Activated CD8-positive, alpha-beta T cell treated with anti-CD3 and anti-CD28 coated beads, Interleukin-2, amount 10 ng/mL, durations not matched to agents 7 days and 5 days (primary cell): ENCODE measurements around the gene KDELR3. TPM values are rescaled to one million over a fixed set of nuclear protein-coding genes. Genes with fewer than 3 reads are reported as not detected.

Experiments used
- ATAC-seq: fragments of 150-1000 bp; cut with Tn5 transposase; one replicate; pipeline ENCODE4 v1.10.0; 2021; ENCODE audit warnings: moderate library complexity
- CTCF ChIA-PET: fragments of 350-600 bp; sonication (Branson Sonifier 250); formaldehyde crosslinking; loops from one replicate; lab custom pipeline; 2021; ENCODE audit warnings: antibody characterized with exemption; lab: Charles Lee
- POLR2A ChIA-PET: fragments of 350-600 bp; sonication (Branson Sonifier 250); formaldehyde crosslinking; loops from one replicate; lab custom pipeline; 2021; ENCODE audit warnings: antibody characterized with exemption; lab: Charles Lee
- DNase-seq: peaks from one replicate; pipeline ENCODE4 v3.0.0-alpha.2; 2020
- H3K27ac Mint-ChIP-seq: one replicate; pipeline ENCODE4 v1.8.0; 2021; ENCODE audit warnings: mild to moderate bottlenecking, mixed read lengths
- H3K27me3 Mint-ChIP-seq: one replicate; pipeline ENCODE4 v1.8.0; 2021; ENCODE audit warnings: low read depth, mixed read lengths
- H3K36me3 Mint-ChIP-seq: one replicate; pipeline ENCODE4 v1.8.0; 2021; ENCODE audit warnings: low read depth, mixed read lengths
- H3K4me1 Mint-ChIP-seq: one replicate; pipeline ENCODE4 v1.8.0; 2021; ENCODE audit warnings: low read depth, mixed read lengths
- H3K4me3 Mint-ChIP-seq: one replicate; pipeline ENCODE4 v1.8.0; 2021; ENCODE audit warnings: mild to moderate bottlenecking, mixed read lengths
- H3K9me3 Mint-ChIP-seq: one replicate; pipeline ENCODE4 v1.8.0; 2022; ENCODE audit warnings: mixed read lengths; ENCODE audit not compliant: insufficient read depth
- total RNA-seq, 2 experiments: library from RNA; stranded (reverse); gene quantifications; one replicate each; pipeline ENCODE4 v1.2.3, GENCODE V29; 2021

The KDELR3 gene
- total RNA-seq, 2 experiments from 2014 or later, result 0.99 to 1.0 TPM

DNA sequence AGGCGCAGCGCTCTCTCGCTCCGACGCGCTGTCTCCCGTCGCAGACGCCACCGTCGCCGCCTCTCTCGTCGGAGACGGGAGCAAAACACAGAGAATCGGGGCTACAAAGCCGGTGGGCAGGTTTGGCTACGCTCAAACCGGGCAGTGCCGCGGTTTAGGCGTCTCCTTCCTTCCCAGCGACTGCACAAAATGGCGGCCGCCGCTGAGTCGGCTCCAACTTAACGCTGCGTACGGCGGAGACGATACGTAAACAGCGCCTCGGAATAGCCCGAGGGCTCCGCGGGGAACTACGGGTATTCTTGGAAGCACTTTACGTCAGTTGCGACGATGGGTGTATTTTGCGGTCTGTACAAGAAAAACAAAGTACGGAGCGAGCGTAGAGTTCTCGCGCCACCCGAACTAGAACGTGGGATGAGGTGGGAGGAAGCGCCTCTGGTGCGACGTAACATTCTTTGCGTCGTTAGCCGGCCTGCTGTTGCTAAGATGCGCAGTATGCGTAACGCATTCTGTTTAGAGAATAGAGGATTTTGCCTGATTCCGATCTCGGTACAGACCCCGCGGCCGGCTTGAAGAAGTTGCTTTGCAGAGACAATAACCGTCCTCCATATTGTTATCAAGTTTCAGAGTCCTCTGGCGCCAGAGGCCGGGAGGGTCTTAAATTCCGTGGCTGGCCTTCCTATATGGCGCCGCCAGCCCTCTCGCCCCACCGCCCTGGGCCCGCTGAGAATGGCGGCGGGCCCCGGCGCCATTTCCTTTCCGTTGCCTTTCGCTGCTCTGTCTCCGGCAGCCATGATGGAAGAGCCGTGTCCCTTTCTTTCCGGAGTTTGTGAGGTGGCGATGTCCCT lies 38.4 kb downstream of the KDELR3 start, which contains the start of gene DDX17:
Gene DDX17 (minus strand): TSS at position 194 of the 845 bp plus-strand sequence.
- Mint-ChIP-seq H3K27me3 (no peaks in the 10 kb centered on the region), H3K4me1 (peaks cover 44% of the 10 kb centered on the region), H3K4me3 (peak within 1 kb of the TSS; percentile 99), H3K9me3 (no peaks in the 10 kb centered on the region), H3K36me3 (peaks cover 46% of the 10 kb centered on the region), H3K27ac (peak within 1 kb of the TSS; percentile 100)
- ChIA-PET POLR2A (interaction anchor here (1.0 kb wide), 1 partner anchor 16 kb away, joined by 3 read pairs; no protein-coding TSS in a partner anchor), CTCF (interaction anchor here (1.9 kb wide), 1 partner anchor 454 kb away, joined by 5 read pairs; no protein-coding TSS in a partner anchor)
- ATAC-seq, result peak; percentile 88
- DNase-seq, result peak; percentile 96

GRCh38 chr22:38510416-38510970 lies 42.6 kb downstream of the KDELR3 start:
- no peaks in the 10 kb centered on the region for H3K27me3 Mint-ChIP-seq
- no peaks in the 10 kb centered on the region for H3K9me3 Mint-ChIP-seq
- DNase-seq, result no peak
- no peak overlapping the region for H3K4me3 Mint-ChIP-seq
- H3K27ac Mint-ChIP-seq, result no peak overlapping the region
- H3K4me1 Mint-ChIP-seq, result peaks cover 25% of the 10 kb centered on the region
- no peak for ATAC-seq
- ChIA-PET CTCF (interaction anchor here (0.9 to 1.1 kb wide), 2 partner anchors 60 to 171 kb away, joined by 3 to 4 read pairs; partner anchors contain the start of gene TOMM22), POLR2A (interaction anchor here (0.6 to 0.7 kb wide), 2 partner anchors 21 to 195 kb away, joined by 3 to 4 read pairs; no protein-coding TSS in a partner anchor)
- peaks cover 7% of the 10 kb centered on the region for H3K36me3 Mint-ChIP-seq

GRCh38 chr22:38513063-38513462 lies 45.2 kb downstream of the KDELR3 start:
- no peak overlapping the region for H3K4me3 Mint-ChIP-seq
- no peaks in the 10 kb centered on the region for H3K9me3 Mint-ChIP-seq
- H3K36me3 Mint-ChIP-seq, result no peaks in the 10 kb centered on the region
- ChIA-PET POLR2A (interaction anchor here (0.7 kb wide), 1 partner anchor 296 kb away, joined by 3 read pairs; no protein-coding TSS in a partner anchor), CTCF (interaction anchor here (1.3 to 1.8 kb wide), 4 partner anchors 10 to 461 kb away, joined by 3 to 8 read pairs (median 4); no protein-coding TSS in a partner anchor)
- H3K27me3 Mint-ChIP-seq, result no peaks in the 10 kb centered on the region
- peak overlapping the region; percentile 39 for H3K27ac Mint-ChIP-seq
- DNase-seq (peak; percentile 76), ATAC-seq (peak; percentile 99)
- H3K4me1 Mint-ChIP-seq, result peaks cover 10% of the 10 kb centered on the region

DNA sequence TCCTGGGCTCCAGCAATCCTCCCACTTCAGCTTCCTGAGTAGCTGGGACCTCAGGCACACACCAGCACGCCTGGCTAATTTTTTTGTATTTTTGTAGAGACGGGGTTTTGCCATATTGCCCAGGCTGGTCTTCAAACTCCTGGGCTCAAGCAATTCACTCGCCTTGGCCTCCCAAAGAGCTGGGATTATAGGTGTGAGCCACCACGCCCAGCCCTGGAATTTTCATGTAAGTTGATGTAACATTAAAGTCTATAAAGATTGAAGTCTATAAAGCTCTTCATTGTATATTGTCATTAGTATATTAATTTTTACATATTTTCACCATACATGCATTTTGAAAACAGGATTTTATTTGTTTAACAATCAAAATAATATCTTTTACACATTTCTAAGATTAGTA lies 50.7 kb downstream of the KDELR3 start:
- Mint-ChIP-seq H3K4me3 (no peak overlapping the region), H3K4me1 (no peaks in the 10 kb centered on the region), H3K9me3 (no peaks in the 10 kb centered on the region), H3K36me3 (no peaks in the 10 kb centered on the region), H3K27me3 (no peaks in the 10 kb centered on the region), H3K27ac (no peak overlapping the region)
- CTCF ChIA-PET, result no interaction called here
- DNase-seq (no peak), ATAC-seq (no peak)
- POLR2A ChIA-PET, result no interaction called here

DNA sequence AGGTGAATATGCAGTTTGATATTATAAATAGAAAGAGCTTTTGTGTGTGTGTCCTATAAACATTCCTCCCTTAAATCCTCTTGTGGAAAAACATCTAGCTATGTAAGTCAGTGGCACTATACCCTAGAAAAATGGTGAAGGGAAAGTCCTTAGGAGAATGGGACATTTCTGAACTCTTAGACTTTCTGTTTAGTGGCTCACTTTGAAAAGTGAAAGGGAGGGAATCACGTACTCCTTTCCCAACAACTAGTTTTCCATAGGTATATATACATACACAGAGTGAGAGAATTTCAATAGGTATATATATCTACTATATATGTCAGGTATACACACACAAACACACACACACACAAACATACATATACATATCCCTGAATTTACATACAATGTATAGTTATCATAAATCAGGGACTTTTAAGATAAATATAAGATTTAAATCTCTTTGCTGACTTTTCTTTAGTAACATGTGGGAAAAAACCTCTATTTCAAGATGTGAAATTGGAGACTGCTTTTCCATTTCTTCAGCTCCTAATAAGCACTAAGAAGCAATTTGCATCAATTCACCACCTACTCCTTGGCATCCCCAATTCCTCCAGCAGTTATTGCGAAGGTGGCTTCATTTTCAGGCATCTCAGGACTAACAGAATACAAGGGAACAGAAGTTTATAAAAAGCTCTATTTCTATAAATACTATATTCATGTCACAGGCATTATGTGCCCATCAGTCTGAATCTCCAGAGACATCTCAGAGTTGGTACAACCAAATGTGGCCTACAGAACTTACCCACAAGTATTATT lies 51.8 kb downstream of the KDELR3 start:
- ChIA-PET CTCF (no interaction called here), POLR2A (interaction anchor here (0.5 kb wide), 1 partner anchor 22 kb away, joined by 3 read pairs; no protein-coding TSS in a partner anchor)
- Mint-ChIP-seq H3K9me3 (no peaks in the 10 kb centered on the region), H3K36me3 (no peaks in the 10 kb centered on the region), H3K4me1 (peaks cover 3% of the 10 kb centered on the region), H3K27me3 (no peaks in the 10 kb centered on the region), H3K27ac (no peak overlapping the region), H3K4me3 (no peak overlapping the region)
- ATAC-seq, result no peak
- no peak for DNase-seq

GRCh38 chr22:38523029-38523428 lies 55.1 kb downstream of the KDELR3 start:
- Mint-ChIP-seq H3K4me1 (peaks cover 3% of the 10 kb centered on the region), H3K27me3 (no peaks in the 10 kb centered on the region), H3K36me3 (no peaks in the 10 kb centered on the region), H3K27ac (no peak overlapping the region), H3K4me3 (no peak overlapping the region), H3K9me3 (no peaks in the 10 kb centered on the region)
- no peak for DNase-seq
- ATAC-seq, result no peak
- ChIA-PET CTCF (interaction anchor here (1.1 to 2.3 kb wide), 4 partner anchors 11 to 89 kb away, joined by 3 to 8 read pairs (median 4); no protein-coding TSS in a partner anchor), POLR2A (interaction anchor here (1.3 kb wide), 1 partner anchor 16 kb away, joined by 3 read pairs; no protein-coding TSS in a partner anchor)

DNA sequence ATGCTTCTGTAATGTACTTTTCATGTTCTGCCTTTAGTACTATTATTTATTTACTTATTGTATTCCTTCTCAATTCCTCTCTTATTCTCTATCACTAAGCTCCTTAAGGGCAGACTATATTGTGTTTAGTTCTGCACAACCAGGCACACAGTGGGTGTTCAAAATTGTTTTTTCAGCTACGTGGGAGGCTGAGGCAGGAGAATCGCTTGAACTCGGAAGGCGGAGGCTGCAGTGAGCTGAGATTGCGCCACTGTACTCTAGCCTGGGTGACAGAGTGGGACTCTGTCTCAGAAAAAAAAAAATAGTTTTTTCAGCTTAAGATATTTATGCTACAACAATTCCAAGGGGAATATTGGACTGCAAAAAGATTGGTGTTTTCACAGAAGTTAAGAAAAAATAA lies 55.6 kb downstream of the KDELR3 start:
- Mint-ChIP-seq H3K9me3 (no peaks in the 10 kb centered on the region), H3K27me3 (no peaks in the 10 kb centered on the region), H3K27ac (no peak overlapping the region), H3K36me3 (no peaks in the 10 kb centered on the region), H3K4me3 (no peak overlapping the region), H3K4me1 (peaks cover 3% of the 10 kb centered on the region)
- CTCF ChIA-PET, result interaction anchor here (1.1 to 2.3 kb wide), 6 partner anchors 11 to 90 kb away, joined by 3 to 8 read pairs (median 3); no protein-coding TSS in a partner anchor
- ATAC-seq (no peak), DNase-seq (no peak)
- POLR2A ChIA-PET, result interaction anchor here (1.3 kb wide), 1 partner anchor 16 kb away, joined by 3 read pairs; no protein-coding TSS in a partner anchor

- Mint-ChIP-seq H3K36me3 (peaks cover 2% of the 10 kb centered on the region), H3K9me3 (no peaks in the 10 kb centered on the region), H3K27me3 (no peaks in the 10 kb centered on the region), H3K4me3 (no peak overlapping the region), H3K27ac (no peak overlapping the region), H3K4me1 (peaks cover 3% of the 10 kb centered on the region)
- CTCF ChIA-PET, result interaction anchor here (1.1 kb wide), 2 partner anchors 21 to 34 kb away, joined by 3 read pairs; no protein-coding TSS in a partner anchor
- POLR2A ChIA-PET, result no interaction called here
- ATAC-seq (no peak), DNase-seq (no peak)
These were observed 56.5 kb downstream of the KDELR3 start for GRCh38 chr22:38524429-38524828.

DNA sequence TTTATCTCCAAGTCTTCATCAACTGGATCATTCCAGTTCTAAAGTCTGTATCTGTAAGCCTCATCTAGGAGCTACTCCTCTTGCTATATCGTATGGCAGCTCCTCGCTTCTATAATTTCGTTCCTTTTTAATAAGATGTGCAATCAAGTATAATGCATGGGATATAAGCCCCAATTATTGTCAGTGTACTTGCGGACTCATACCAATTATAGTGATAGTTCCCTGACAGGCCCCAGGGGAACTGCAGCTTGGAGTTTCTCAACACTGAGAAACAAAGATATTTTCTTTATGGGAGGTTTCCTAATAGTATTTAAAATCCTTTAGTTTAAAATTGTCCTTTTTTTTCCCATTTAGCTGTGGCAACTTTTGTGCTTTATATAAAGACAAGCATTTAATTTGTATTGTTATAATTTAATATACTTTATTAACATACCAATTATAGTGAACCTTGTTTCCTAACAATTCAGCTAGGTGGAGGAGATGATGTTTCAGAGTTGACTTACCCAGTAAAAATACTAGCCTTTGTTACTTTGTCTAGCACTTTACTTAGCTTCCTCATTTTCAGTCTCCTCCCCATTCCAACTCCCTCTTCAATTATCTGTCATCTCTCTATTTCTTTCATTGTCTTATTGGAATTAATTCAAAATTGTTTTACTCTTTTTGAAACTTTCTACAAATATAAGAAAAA lies 63.5 kb downstream of the KDELR3 start:
- H3K36me3 Mint-ChIP-seq, result peaks cover 11% of the 10 kb centered on the region
- peak; percentile 65 for ATAC-seq
- no peaks in the 10 kb centered on the region for H3K27me3 Mint-ChIP-seq
- DNase-seq, result no peak
- peak overlapping the region; percentile 58 for H3K4me3 Mint-ChIP-seq
- peaks cover 15% of the 10 kb centered on the region for H3K4me1 Mint-ChIP-seq
- ChIA-PET POLR2A (interaction anchor here (0.6 kb wide), 1 partner anchor 21 kb away, joined by 4 read pairs; no protein-coding TSS in a partner anchor), CTCF (interaction anchor here (0.8 to 1.1 kb wide), 7 partner anchors 9 to 150 kb away, joined by 3 to 5 read pairs (median 3); partner anchors contain the start of gene DMC1)
- H3K27ac Mint-ChIP-seq, result peak overlapping the region; percentile 89
- H3K9me3 Mint-ChIP-seq, result no peaks in the 10 kb centered on the region
